Kidney epithelial cell (primary cell): ENCODE results near the gene SLC6A8. TPM values are rescaled to one million over a fixed set of nuclear protein-coding genes. Genes with fewer than 3 reads are reported as not detected.
A peak's percentile ranks its signal among the peaks of the same experiment; 100 is the strongest.

Experiments used
- DNase-seq: peaks from one replicate; pipeline ENCODE4 v3.0.0-alpha.2; 2010; ENCODE audit warnings: low read depth
- H3K27me3 ChIP-seq: 2 replicates; pipeline ENCODE4 v1.6.0; 2011; ENCODE audit warnings: low read length; ENCODE audit not compliant: control insufficient read depth, insufficient read depth
- H3K36me3 ChIP-seq: 2 replicates; pipeline ENCODE4 v1.5.1; 2011; ENCODE audit warnings: low read length; ENCODE audit not compliant: control insufficient read depth, insufficient read depth
- H3K4me3 ChIP-seq: 2 replicates; pipeline ENCODE4 v1.5.1; 2011; ENCODE audit warnings: low read depth, mild to moderate bottlenecking, control low read depth, low read length
- total RNA-seq: library from RNA; depleted of rRNA; stranded (reverse); fragments of >200 nt; gene quantifications from 2 replicates; pipeline ENCODE4 v1.2.3, GENCODE V29; 2015
- TF ChIP-seq, protein P1 (sequence below): IDR thresholded peaks from 2 replicates; pipeline ENCODE4 v1.5.1; 2011; ENCODE audit warnings: mild to moderate bottlenecking, moderate library complexity, low read length, control low read depth, inconsistent platforms; ENCODE audit not compliant: insufficient read depth, poor library complexity, severe bottlenecking

SLC6A8 gene
- total RNA-seq, 1 donor from 2014 or later, result 35.0 TPM

DNA sequence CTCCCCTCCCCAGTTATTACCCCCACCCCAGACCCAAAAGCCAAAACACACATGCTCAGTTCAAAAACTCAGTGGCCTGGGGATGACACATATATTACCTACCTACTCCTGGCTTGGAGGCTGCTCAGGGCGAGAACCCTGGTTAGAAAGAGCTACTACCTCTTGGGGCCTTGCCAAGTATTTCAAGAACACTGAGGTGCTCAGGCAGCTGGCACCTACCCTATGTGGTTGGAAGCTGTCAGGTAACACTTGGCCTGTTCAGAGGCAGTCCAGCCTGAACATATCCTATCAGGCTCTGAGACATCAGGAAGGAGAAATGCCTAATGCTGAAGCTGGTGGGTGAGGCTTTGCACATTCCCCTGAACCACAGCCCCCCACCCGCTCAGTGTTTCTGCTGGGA, 31.5 kb downstream of the SLC6A8 start:
- no peak for DNase-seq
- Histone ChIP-seq H3K36me3 (peaks cover 1% of the 10 kb centered on the region), H3K4me3 (no peak overlapping the region), H3K27me3 (no peaks in the 10 kb centered on the region)
- TF ChIP-seq, protein P1, sequence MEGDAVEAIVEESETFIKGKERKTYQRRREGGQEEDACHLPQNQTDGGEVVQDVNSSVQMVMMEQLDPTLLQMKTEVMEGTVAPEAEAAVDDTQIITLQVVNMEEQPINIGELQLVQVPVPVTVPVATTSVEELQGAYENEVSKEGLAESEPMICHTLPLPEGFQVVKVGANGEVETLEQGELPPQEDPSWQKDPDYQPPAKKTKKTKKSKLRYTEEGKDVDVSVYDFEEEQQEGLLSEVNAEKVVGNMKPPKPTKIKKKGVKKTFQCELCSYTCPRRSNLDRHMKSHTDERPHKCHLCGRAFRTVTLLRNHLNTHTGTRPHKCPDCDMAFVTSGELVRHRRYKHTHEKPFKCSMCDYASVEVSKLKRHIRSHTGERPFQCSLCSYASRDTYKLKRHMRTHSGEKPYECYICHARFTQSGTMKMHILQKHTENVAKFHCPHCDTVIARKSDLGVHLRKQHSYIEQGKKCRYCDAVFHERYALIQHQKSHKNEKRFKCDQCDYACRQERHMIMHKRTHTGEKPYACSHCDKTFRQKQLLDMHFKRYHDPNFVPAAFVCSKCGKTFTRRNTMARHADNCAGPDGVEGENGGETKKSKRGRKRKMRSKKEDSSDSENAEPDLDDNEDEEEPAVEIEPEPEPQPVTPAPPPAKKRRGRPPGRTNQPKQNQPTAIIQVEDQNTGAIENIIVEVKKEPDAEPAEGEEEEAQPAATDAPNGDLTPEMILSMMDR, result no peak

DNA sequence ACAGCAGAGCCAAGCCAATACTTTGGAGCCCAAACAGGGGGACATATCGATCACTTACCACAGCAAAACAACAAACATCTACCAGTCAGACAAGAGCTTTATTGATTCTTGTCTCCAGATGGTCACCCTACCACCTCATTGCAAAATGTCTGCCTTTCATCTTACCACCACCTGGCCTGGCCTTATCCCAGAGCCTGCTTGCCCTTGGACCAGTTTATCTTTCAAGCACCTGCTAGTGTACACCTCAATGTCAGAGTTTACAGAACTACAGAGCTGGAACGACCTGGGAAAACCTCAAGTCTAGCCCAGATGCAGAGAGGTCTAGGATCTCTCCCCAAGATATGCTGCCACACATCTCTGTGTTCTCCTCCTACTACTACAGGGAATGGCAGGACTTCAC, 32.0 kb downstream of the SLC6A8 start:
- TF ChIP-seq, protein P1, result no peak
- DNase-seq, result no peak
- H3K36me3 ChIP-seq, result peaks cover 1% of the 10 kb centered on the region

DNA sequence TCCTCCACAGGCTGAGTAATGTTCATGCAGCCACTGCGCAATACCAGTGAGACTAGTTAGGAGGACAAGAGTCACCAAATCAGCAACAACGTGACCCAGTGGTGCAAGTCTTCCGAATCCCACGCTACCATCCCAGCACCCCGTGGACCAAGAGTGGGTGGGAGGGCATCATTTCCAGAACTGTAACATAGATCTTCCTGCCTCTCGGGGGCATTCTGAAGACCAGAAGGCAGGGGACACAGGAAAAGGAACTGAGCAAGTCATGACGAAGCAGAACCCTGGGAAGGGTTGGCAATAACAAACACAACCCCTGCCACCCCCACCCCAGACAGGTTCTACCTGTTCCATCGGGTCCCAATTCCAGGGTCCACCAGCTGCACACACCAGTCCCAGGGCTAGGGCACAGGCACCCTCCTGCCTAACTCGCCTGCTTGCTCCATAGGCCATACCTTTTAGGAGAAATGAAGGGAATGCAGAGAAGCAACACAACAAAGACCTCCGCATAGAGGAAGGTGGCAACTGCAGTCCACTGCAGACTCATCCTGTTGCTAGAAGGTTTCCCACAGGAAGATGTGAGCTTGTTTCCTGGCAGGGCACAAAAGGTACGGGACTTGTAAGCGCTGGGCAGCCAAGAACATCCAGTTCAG, 35.1 kb downstream of the SLC6A8 start:
- DNase-seq, result no peak
- Histone ChIP-seq H3K4me3 (peak overlapping the region; percentile 74), H3K36me3 (peaks cover 1% of the 10 kb centered on the region), H3K27me3 (no peaks in the 10 kb centered on the region)
- TF ChIP-seq, protein P1, result no peak

More for the DNA sequence above, 32.0 kb downstream of the SLC6A8 start:
- Histone ChIP-seq H3K27me3 (no peaks in the 10 kb centered on the region), H3K4me3 (no peak overlapping the region)

DNA sequence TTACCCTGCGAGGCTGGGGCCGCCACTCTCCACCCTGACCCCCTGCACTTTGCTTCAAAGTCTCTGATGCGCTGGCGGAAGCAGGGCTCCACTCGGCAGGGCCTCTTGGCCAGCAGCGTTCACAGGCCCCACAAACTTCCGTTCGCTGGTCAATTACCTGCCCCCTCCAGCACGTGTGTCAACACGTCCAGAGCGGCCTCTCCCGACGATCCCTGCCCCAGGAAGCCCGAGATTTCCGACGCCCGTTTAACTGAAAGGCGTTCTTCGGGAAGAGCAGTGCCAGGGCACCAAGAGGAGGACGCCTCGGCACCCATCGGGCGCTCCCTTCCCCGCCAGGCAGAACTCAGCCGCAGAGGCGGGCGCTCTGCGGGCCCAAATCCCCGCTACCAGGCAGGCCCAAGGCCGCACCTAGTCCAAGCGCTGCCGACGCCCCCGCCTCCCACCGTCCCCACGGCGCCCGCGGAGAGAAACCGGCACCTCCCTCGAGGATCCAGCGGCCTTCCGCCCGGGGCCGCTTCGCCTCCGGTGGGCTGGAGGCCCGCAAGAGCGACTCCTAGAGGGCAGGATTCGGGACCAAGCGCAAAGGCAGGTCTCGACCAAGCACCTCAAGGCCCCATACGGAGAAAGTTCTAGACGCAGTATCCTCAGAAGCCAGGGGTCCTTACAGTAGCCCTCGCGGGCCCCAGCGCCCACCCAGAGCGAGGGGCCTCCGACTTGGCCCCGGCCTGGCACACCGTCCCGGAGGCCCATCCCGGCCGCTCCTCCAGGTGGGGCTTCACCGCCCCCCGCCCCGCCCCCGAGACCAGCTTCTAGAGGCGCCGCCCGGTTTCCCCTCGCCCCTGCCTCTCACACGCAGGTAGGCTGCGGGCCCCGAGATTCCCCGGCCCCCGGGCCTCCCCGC, 35.9 kb downstream of the SLC6A8 start:
- TF ChIP-seq, protein P1, result peak; percentile 56
- Histone ChIP-seq H3K36me3 (peaks cover 1% of the 10 kb centered on the region), H3K4me3 (peak overlapping the region; percentile 74), H3K27me3 (no peaks in the 10 kb centered on the region)
- DNase-seq, result no peak

DNA sequence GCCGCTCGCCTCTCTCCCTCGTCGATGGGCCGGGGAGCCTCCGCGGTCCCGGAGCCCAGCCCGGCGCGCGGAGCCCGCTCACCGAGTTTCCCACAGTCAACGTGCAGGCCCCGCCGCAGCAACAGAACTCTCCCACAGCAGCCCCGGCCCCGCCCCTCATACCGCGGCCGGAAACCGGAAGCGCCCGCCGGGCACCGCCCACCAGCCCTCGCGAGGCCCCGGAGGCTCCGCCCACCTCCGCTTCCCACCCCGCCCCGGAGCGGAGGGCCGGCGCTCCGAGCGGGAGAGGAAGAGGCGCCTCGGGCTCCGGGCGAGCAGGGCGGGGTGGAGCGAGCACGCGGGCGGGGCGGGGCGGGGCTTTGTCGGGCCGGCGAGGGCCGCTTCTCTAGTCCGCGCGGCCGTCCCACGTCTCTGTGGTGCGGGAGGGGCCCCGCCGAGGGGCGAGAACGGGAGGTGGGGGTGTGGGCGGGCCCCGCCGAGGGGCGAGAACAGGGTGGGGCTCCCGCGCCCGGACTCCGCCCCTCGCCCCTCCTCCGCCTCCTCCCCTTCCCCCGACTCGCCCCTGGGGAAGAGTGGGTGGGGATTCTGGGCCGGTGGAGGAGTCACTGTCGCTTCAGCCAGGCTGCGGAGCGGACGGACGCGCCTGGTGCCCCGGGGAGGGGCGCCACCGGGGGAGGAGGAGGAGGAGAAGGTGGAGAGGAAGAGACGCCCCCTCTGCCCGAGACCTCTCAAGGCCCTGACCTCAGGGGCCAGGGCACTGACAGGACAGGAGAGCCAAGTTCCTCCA, 36.7 kb downstream of the SLC6A8 start, which contains the start of the genes ABCD1 and BCAP31:
ABCD1 (plus strand) TSS at position 605 of the 787 bp plus-strand sequence. CDS start 411 bp downstream, outside the sequence.
BCAP31 (minus strand) TSS at position 136 of the 787 bp plus-strand sequence. CDS start 1,143 bp downstream, outside the sequence.
- H3K4me3 ChIP-seq, result peak within 1 kb of the TSS; percentile 74
- peak; percentile 18 for DNase-seq
- H3K27me3 ChIP-seq, result no peaks in the 10 kb centered on the region
- TF ChIP-seq, protein P1, result no peak
- H3K36me3 ChIP-seq, result peaks cover 1% of the 10 kb centered on the region
